ENCODE results near the gene CCDC71L.
"Not testable (repeated sequence)": the region's sequence is repeated elsewhere in the genome, so short reads cannot be mapped to it uniquely, and the experiment has no call there.

Gene CCDC71L

GRCh38 chr7:106660862-106661720, at the start of gene CCDC71L:
Gene CCDC71L (minus strand): TSS chr7:106661158. CDS start chr7:106660896, 262 bp downstream.
- no peaks in the 10 kb centered on the region for H3K27me3 ChIP-seq (ENCODE audit: control insufficient read depth in 2 of 2, insufficient read depth in 2 of 2, low read length in 2 of 2)
- H3K9ac ChIP-seq (ENCODE audit: low read depth in 1 of 2, low read length in 2 of 2): peak within 1 kb of the TSS; percentile 93 to 95
- H3K4me1 ChIP-seq (ENCODE audit: control insufficient read depth in 2 of 2, insufficient read depth in 2 of 2, low read length in 2 of 2): peaks cover 0 to 6% of the 10 kb centered on the region in 2 donors
- peak within 1 kb of the TSS; percentile 93 to 94 for H3K4me3 ChIP-seq (ENCODE audit: low read length in 2 of 2)
- H3K9me3 ChIP-seq (ENCODE audit: control insufficient read depth in 2 of 2, low read length in 2 of 2): no peaks in the 10 kb centered on the region
- peak within 1 kb of the TSS; percentile 93 to 95 for H3K27ac ChIP-seq (ENCODE audit: low read depth in 2 of 2, low read length in 2 of 2)
- H3K36me3 ChIP-seq (ENCODE audit: control insufficient read depth in 2 of 2, insufficient read depth in 2 of 2, low read length in 2 of 2): no peaks in the 10 kb centered on the region

GRCh38 chr7:106709604-106710003, 48.6 kb upstream of the CCDC71L start:
- not testable (repeated sequence) for H3K27me3 ChIP-seq (ENCODE audit: control insufficient read depth in 2 of 2, insufficient read depth in 2 of 2, low read length in 2 of 2); H3K9ac ChIP-seq (ENCODE audit: low read depth in 1 of 2, low read length in 2 of 2); H3K4me3 ChIP-seq (ENCODE audit: low read length in 2 of 2); H3K9me3 ChIP-seq (ENCODE audit: control insufficient read depth in 2 of 2, low read length in 2 of 2); H3K27ac ChIP-seq (ENCODE audit: low read depth in 2 of 2, low read length in 2 of 2); H3K36me3 ChIP-seq (ENCODE audit: control insufficient read depth in 2 of 2, insufficient read depth in 2 of 2, low read length in 2 of 2); H3K4me1 ChIP-seq (ENCODE audit: control insufficient read depth in 2 of 2, insufficient read depth in 2 of 2, low read length in 2 of 2)

- Histone ChIP-seq H3K36me3 (ENCODE audit: control insufficient read depth in 2 of 2, insufficient read depth in 2 of 2, low read length in 2 of 2) (no peaks in the 10 kb centered on the region), H3K4me1 (ENCODE audit: control insufficient read depth in 2 of 2, insufficient read depth in 2 of 2, low read length in 2 of 2) (no peaks in the 10 kb centered on the region), H3K9me3 (ENCODE audit: control insufficient read depth in 2 of 2, low read length in 2 of 2) (no peaks in the 10 kb centered on the region), H3K27me3 (ENCODE audit: control insufficient read depth in 2 of 2, insufficient read depth in 2 of 2, low read length in 2 of 2) (no peaks in the 10 kb centered on the region), H3K4me3 (ENCODE audit: low read length in 2 of 2) (no peak overlapping the region), H3K27ac (ENCODE audit: low read depth in 2 of 2, low read length in 2 of 2) (no peak overlapping the region), H3K9ac (ENCODE audit: low read depth in 1 of 2, low read length in 2 of 2) (no peak overlapping the region)
Observed at GRCh38 chr7:106704000-106704840, 43.3 kb upstream of the CCDC71L start.

- Histone ChIP-seq H3K27me3 (ENCODE audit: control insufficient read depth in 2 of 2, insufficient read depth in 2 of 2, low read length in 2 of 2) (no peaks in the 10 kb centered on the region), H3K9ac (ENCODE audit: low read depth in 1 of 2, low read length in 2 of 2) (no peak overlapping the region), H3K4me1 (ENCODE audit: control insufficient read depth in 2 of 2, insufficient read depth in 2 of 2, low read length in 2 of 2) (no peaks in the 10 kb centered on the region), H3K36me3 (ENCODE audit: control insufficient read depth in 2 of 2, insufficient read depth in 2 of 2, low read length in 2 of 2) (no peaks in the 10 kb centered on the region), H3K27ac (ENCODE audit: low read depth in 2 of 2, low read length in 2 of 2) (no peak overlapping the region), H3K9me3 (ENCODE audit: control insufficient read depth in 2 of 2, low read length in 2 of 2) (no peaks in the 10 kb centered on the region), H3K4me3 (ENCODE audit: low read length in 2 of 2) (no peak overlapping the region)
Observed at GRCh38 chr7:106693677-106694353, 32.9 kb upstream of the CCDC71L start.

GRCh38 chr7:106692450-106693051, 31.6 kb upstream of the CCDC71L start:
- no peaks in the 10 kb centered on the region for H3K9me3 ChIP-seq (ENCODE audit: control insufficient read depth in 2 of 2, low read length in 2 of 2)
- no peaks in the 10 kb centered on the region for H3K27me3 ChIP-seq (ENCODE audit: control insufficient read depth in 2 of 2, insufficient read depth in 2 of 2, low read length in 2 of 2)
- no peak overlapping the region for H3K9ac ChIP-seq (ENCODE audit: low read depth in 1 of 2, low read length in 2 of 2)
- H3K4me3 ChIP-seq (ENCODE audit: low read length in 2 of 2): no peak overlapping the region
- no peaks in the 10 kb centered on the region for H3K36me3 ChIP-seq (ENCODE audit: control insufficient read depth in 2 of 2, insufficient read depth in 2 of 2, low read length in 2 of 2)
- no peaks in the 10 kb centered on the region for H3K4me1 ChIP-seq (ENCODE audit: control insufficient read depth in 2 of 2, insufficient read depth in 2 of 2, low read length in 2 of 2)
- H3K27ac ChIP-seq (ENCODE audit: low read depth in 2 of 2, low read length in 2 of 2): no peak overlapping the region

GRCh38 chr7:106688161-106688560, 27.2 kb upstream of the CCDC71L start:
- H3K9me3 ChIP-seq (ENCODE audit: control insufficient read depth in 2 of 2, low read length in 2 of 2); H3K9ac ChIP-seq (ENCODE audit: low read depth in 1 of 2, low read length in 2 of 2); H3K4me1 ChIP-seq (ENCODE audit: control insufficient read depth in 2 of 2, insufficient read depth in 2 of 2, low read length in 2 of 2); H3K4me3 ChIP-seq (ENCODE audit: low read length in 2 of 2); H3K36me3 ChIP-seq (ENCODE audit: control insufficient read depth in 2 of 2, insufficient read depth in 2 of 2, low read length in 2 of 2); H3K27ac ChIP-seq (ENCODE audit: low read depth in 2 of 2, low read length in 2 of 2); H3K27me3 ChIP-seq (ENCODE audit: control insufficient read depth in 2 of 2, insufficient read depth in 2 of 2, low read length in 2 of 2): not testable (repeated sequence)

- Histone ChIP-seq H3K9me3 (ENCODE audit: control insufficient read depth in 2 of 2, low read length in 2 of 2) (no peaks in the 10 kb centered on the region), H3K9ac (ENCODE audit: low read depth in 1 of 2, low read length in 2 of 2) (no peak overlapping the region), H3K4me3 (ENCODE audit: low read length in 2 of 2) (no peak overlapping the region), H3K27me3 (ENCODE audit: control insufficient read depth in 2 of 2, insufficient read depth in 2 of 2, low read length in 2 of 2) (no peaks in the 10 kb centered on the region), H3K36me3 (ENCODE audit: control insufficient read depth in 2 of 2, insufficient read depth in 2 of 2, low read length in 2 of 2) (no peaks in the 10 kb centered on the region), H3K4me1 (ENCODE audit: control insufficient read depth in 2 of 2, insufficient read depth in 2 of 2, low read length in 2 of 2) (no peaks in the 10 kb centered on the region), H3K27ac (ENCODE audit: low read depth in 2 of 2, low read length in 2 of 2) (no peak overlapping the region)
Observed at GRCh38 chr7:106683941-106684340, 23.0 kb upstream of the CCDC71L start.

- no peaks in the 10 kb centered on the region for H3K27me3 ChIP-seq (ENCODE audit: control insufficient read depth in 2 of 2, insufficient read depth in 2 of 2, low read length in 2 of 2)
- H3K9ac ChIP-seq (ENCODE audit: low read depth in 1 of 2, low read length in 2 of 2): no peak overlapping the region
- no peaks in the 10 kb centered on the region for H3K9me3 ChIP-seq (ENCODE audit: control insufficient read depth in 2 of 2, low read length in 2 of 2)
- H3K27ac ChIP-seq (ENCODE audit: low read depth in 2 of 2, low read length in 2 of 2): no peak overlapping the region
- no peaks in the 10 kb centered on the region for H3K36me3 ChIP-seq (ENCODE audit: control insufficient read depth in 2 of 2, insufficient read depth in 2 of 2, low read length in 2 of 2)
- H3K4me3 ChIP-seq (ENCODE audit: low read length in 2 of 2): no peak overlapping the region
- H3K4me1 ChIP-seq (ENCODE audit: control insufficient read depth in 2 of 2, insufficient read depth in 2 of 2, low read length in 2 of 2): no peaks in the 10 kb centered on the region
Observed at GRCh38 chr7:106681815-106682495, 21.0 kb upstream of the CCDC71L start.

GRCh38 chr7:106679153-106679931, 18.4 kb upstream of the CCDC71L start:
- H3K4me1 ChIP-seq (ENCODE audit: control insufficient read depth in 2 of 2, insufficient read depth in 2 of 2, low read length in 2 of 2): no peaks in the 10 kb centered on the region
- no peaks in the 10 kb centered on the region for H3K36me3 ChIP-seq (ENCODE audit: control insufficient read depth in 2 of 2, insufficient read depth in 2 of 2, low read length in 2 of 2)
- H3K4me3 ChIP-seq (ENCODE audit: low read length in 2 of 2): no peak overlapping the region
- H3K9me3 ChIP-seq (ENCODE audit: control insufficient read depth in 2 of 2, low read length in 2 of 2): no peaks in the 10 kb centered on the region
- H3K27ac ChIP-seq (ENCODE audit: low read depth in 2 of 2, low read length in 2 of 2): no peak overlapping the region
- no peak overlapping the region for H3K9ac ChIP-seq (ENCODE audit: low read depth in 1 of 2, low read length in 2 of 2)
- H3K27me3 ChIP-seq (ENCODE audit: control insufficient read depth in 2 of 2, insufficient read depth in 2 of 2, low read length in 2 of 2): no peaks in the 10 kb centered on the region
